Ishikawa (cell line): ENCODE measurements around the gene DCAF8.

ENCODE experiments used
- CEBPB ChIP-seq: IDR thresholded peaks from 2 replicates; pipeline ENCODE4 v1.6.1; 2012
- CREB1 ChIP-seq: IDR thresholded peaks from 2 replicates; pipeline ENCODE4 v1.6.1; 2012; ENCODE audit warnings: low read depth
- EGR1 ChIP-seq: IDR thresholded peaks from 2 replicates; pipeline ENCODE4 v1.6.1; 2012
- EP300 ChIP-seq: IDR thresholded peaks from 2 replicates; pipeline ENCODE4 v1.6.1; 2012; ENCODE audit warnings: borderline replicate concordance
- FOXM1 ChIP-seq: IDR thresholded peaks from 2 replicates; pipeline ENCODE4 v1.6.1; 2012; ENCODE audit warnings: low read depth, borderline replicate concordance
- NFIC ChIP-seq: IDR thresholded peaks from 2 replicates; pipeline ENCODE4 v1.6.1; 2012
- RAD21 ChIP-seq: IDR thresholded peaks from 2 replicates; pipeline ENCODE4 v1.6.1; 2012; ENCODE audit warnings: low read depth
- TAF1 ChIP-seq: IDR thresholded peaks from 2 replicates; pipeline ENCODE4 v1.6.1; 2012; ENCODE audit warnings: low read depth, mild to moderate bottlenecking
- TCF12 ChIP-seq: IDR thresholded peaks from 2 replicates; pipeline ENCODE4 v1.6.1; 2012; ENCODE audit warnings: low read depth
- TEAD4 ChIP-seq: IDR thresholded peaks from 2 replicates; pipeline ENCODE4 v1.6.1; 2012
- YY1 ChIP-seq: IDR thresholded peaks from 2 replicates; pipeline ENCODE4 v1.6.1; 2012; ENCODE audit warnings: low read depth
- ZBTB7A ChIP-seq: IDR thresholded peaks from 2 replicates; pipeline ENCODE4 v1.6.1; 2012; ENCODE audit warnings: low read depth
- TF ChIP-seq, protein P1 (sequence below): IDR thresholded peaks from 2 replicates; pipeline ENCODE4 v1.6.1; 2012
- TF ChIP-seq, protein P2 (sequence below): IDR thresholded peaks from 2 replicates; pipeline ENCODE4 v1.6.1; 2012
- TF ChIP-seq, protein P3 (sequence below): IDR thresholded peaks from 2 replicates; pipeline ENCODE4 v1.6.1; 2012; ENCODE audit warnings: low read depth, mild to moderate bottlenecking

DCAF8 gene

DNA sequence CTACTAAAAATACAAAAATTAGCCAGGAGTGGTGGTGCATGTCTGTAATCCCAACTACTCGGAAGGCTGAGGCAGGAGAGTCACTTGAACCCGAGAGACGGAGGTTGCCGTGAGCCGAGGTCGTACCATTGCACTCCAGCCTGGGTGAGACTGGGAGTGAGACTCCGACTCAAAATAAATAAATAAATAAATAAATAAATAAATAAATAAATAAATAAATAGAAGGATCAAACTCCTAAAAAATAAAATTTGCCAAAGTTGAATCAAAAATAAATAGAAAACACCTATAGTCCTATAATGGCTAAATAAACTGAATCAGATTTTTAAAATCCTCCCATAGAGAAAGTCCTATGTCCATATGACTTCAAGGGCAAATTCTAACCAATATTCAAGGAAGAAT lies 37.8 kb upstream of the DCAF8 start:
- TF ChIP-seq, protein P1, sequence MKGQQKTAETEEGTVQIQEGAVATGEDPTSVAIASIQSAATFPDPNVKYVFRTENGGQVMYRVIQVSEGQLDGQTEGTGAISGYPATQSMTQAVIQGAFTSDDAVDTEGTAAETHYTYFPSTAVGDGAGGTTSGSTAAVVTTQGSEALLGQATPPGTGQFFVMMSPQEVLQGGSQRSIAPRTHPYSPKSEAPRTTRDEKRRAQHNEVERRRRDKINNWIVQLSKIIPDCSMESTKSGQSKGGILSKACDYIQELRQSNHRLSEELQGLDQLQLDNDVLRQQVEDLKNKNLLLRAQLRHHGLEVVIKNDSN = no peak
- TF ChIP-seq, protein P2, sequence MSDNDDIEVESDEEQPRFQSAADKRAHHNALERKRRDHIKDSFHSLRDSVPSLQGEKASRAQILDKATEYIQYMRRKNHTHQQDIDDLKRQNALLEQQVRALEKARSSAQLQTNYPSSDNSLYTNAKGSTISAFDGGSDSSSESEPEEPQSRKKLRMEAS = no peak
- TF ChIP-seq TAF1 (no peak), TCF12 (no peak)
- TF ChIP-seq, protein P3, sequence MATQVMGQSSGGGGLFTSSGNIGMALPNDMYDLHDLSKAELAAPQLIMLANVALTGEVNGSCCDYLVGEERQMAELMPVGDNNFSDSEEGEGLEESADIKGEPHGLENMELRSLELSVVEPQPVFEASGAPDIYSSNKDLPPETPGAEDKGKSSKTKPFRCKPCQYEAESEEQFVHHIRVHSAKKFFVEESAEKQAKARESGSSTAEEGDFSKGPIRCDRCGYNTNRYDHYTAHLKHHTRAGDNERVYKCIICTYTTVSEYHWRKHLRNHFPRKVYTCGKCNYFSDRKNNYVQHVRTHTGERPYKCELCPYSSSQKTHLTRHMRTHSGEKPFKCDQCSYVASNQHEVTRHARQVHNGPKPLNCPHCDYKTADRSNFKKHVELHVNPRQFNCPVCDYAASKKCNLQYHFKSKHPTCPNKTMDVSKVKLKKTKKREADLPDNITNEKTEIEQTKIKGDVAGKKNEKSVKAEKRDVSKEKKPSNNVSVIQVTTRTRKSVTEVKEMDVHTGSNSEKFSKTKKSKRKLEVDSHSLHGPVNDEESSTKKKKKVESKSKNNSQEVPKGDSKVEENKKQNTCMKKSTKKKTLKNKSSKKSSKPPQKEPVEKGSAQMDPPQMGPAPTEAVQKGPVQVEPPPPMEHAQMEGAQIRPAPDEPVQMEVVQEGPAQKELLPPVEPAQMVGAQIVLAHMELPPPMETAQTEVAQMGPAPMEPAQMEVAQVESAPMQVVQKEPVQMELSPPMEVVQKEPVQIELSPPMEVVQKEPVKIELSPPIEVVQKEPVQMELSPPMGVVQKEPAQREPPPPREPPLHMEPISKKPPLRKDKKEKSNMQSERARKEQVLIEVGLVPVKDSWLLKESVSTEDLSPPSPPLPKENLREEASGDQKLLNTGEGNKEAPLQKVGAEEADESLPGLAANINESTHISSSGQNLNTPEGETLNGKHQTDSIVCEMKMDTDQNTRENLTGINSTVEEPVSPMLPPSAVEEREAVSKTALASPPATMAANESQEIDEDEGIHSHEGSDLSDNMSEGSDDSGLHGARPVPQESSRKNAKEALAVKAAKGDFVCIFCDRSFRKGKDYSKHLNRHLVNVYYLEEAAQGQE = no peak

DNA sequence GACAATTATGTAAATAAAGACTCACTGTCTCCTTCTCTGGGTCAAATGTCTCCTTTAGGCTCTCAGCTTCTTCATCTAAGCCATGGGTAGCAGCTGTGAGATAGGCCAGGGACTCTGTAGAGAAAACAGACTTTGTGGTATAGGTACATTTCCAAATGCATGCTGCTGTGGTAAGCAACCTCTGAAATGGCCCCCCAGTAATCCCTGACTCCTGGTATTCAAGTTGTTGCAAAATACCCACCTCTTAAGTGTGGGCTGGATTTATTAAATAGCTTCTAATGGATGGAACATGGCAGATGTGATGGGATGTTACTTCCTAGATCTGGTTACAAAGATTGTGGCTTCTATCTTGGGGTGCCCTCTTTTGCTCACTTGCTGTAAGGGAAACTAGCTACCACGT lies 33.7 kb upstream of the DCAF8 start:
- TF ChIP-seq EGR1 = no peak
- no peak for TF ChIP-seq YY1
- TF ChIP-seq, protein P3 = no peak
- TF ChIP-seq, protein P1 = no peak
- TF ChIP-seq ZBTB7A = no peak
- TF ChIP-seq TAF1 = no peak
- TF ChIP-seq EP300 = no peak
- no peak for TF ChIP-seq CEBPB
- TF ChIP-seq, protein P2 = no peak
- no peak for TF ChIP-seq TEAD4
- TF ChIP-seq NFIC = no peak
- TF ChIP-seq FOXM1 = no peak
- TF ChIP-seq CREB1 = no peak
- TF ChIP-seq RAD21 = no peak
- no peak for TF ChIP-seq TCF12

DNA sequence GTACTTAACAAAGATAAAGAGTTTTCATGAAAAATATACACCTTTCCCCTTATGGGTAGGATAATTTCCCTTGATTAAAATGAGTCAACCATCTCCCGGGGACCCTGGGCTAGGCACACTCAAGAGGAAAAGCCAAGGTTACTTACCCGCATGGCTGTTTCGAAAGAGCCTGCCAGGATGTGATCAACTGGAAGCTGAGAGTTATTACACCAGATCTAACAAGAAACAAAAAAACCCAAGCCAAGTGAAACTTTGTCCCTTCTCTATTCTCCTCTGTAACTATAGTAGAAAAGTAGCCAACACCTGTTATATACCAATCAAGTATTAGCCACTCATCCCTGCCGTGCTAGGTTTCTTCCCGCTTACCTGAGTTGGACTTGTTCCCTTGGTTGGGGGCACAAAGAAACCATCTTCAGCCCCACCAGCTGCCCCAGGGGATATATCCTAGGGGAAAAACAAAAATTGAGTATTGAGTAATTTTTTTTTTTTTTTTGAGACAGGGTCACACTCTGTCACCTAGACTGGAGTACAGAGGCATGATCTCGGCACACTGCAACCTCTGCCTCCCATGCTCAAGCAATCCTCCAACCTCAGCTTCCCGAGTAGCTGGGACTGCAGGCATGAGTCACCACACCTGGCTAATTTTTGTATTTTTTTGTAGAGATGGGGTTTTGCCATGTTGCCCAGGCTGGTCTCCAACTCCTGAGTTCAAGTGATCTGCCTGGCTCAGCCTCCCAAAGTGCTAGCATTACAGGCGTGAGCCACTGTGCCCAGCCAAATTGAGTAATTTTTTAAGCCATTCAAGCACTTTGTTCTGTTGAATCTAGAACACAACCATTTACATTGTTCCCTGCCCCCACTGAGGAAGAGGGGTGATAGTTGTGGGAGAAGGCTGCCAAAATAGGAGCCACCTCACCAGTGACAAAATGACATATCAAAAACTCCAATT lies 30.9 kb upstream of the DCAF8 start:
- TF ChIP-seq TEAD4 (no peak), FOXM1 (no peak), EP300 (no peak), NFIC (no peak), TCF12 (no peak), CREB1 (no peak), YY1 (no peak), TAF1 (no peak), RAD21 (no peak)
- TF ChIP-seq, protein P2 = no peak

DNA sequence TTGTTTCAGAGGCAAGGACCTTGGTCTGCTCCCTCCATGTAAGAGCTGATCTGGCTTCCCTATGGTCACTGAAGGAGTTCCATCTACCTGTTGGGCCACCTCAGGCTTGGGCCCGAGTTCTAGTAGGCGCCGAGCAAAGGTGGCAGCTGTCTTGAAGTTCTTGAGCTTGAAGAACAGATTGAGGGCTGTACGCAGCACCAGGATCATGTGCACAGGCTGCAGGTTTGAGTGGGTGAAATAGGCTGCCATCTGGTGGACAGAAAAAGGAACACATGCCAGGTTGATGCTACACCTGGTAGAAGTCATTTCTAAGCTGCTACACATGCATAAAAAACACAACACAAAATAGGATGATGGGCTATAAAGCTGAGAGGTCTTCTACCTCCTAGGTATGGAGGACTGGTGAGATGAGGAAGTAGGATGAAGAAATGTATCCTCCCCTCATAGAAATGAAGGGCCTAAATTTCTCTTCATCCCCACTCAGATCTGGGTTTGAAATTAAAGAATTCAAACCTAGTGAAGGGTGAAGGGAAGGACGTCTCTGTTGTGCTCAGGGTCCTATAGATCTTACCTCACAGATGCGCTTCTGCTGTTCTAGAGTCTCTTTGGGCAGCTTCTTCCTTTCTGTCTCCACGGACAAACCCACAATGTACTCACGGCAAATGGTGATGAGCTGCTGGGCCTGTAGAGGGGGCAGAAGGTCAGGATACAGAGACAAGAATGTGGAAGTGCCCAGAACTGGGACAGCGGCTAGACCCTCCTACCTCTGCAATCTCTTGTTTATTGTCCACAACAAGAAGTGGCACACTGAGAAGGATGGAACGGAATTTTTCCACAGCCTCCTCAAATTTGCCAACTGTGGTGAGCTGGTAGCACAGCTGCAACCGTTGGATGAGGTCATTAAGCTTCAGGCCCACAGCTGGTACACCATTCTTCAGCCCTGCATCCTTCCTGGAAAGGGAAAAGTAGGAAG lies 29.2 kb upstream of the DCAF8 start:
- TF ChIP-seq ZBTB7A (no peak), FOXM1 (no peak), CREB1 (no peak), YY1 (no peak), RAD21 (peak; percentile 68), EP300 (no peak), TCF12 (no peak), CEBPB (no peak), EGR1 (no peak), TEAD4 (no peak), TAF1 (no peak), NFIC (no peak)
- TF ChIP-seq, protein P2 = peak; percentile 49; the same call in 1 of the 2 replicates
- TF ChIP-seq, protein P1 = 0 out of 2 replicates have a peak, but pooled peaks have one; percentile 4
- TF ChIP-seq, protein P3 = no peak
